ENCODE data around the gene PGLYRP1.

DNA sequence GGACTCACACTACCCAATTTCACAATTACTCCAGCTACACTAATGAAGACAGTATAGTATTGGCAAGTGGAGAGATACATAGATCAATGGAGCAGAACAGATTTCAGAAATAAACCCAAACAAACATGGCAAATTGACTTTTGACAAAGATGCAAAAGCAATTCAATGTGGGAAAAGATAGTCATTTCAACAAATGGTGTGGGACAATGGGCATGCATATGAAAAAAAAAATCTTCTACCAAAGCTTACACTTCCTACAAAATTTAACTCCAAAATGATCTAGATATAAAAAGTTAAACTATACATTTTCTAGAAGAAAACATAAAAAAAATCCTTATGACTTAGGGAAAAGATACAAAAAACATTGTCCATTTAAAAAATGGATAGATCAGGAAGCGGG lies 20.7 kb upstream of the PGLYRP1 start:
- no peak for TF ChIP-seq POLR2AphosphoS5 (IDR thresholded peaks at IDR 0.05; ENCODE audit: low read depth, low read length)
- TF ChIP-seq ZFY (CRISPR knock-in tag; IDR thresholded peaks at IDR 0.05): no peak
- TF ChIP-seq, protein P1, sequence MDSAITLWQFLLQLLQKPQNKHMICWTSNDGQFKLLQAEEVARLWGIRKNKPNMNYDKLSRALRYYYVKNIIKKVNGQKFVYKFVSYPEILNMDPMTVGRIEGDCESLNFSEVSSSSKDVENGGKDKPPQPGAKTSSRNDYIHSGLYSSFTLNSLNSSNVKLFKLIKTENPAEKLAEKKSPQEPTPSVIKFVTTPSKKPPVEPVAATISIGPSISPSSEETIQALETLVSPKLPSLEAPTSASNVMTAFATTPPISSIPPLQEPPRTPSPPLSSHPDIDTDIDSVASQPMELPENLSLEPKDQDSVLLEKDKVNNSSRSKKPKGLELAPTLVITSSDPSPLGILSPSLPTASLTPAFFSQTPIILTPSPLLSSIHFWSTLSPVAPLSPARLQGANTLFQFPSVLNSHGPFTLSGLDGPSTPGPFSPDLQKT (CRISPR knock-in tag; IDR thresholded peaks at IDR 0.05; ENCODE audit: borderline replicate concordance): no peak
- no peak for TF ChIP-seq POLR2A (IDR thresholded peaks at IDR 0.05; ENCODE audit: insufficient read depth in 1 of 2, low read depth in 2 of 2, low read length in 2 of 2)
- TF ChIP-seq ZNF292 (CRISPR knock-in tag; IDR thresholded peaks at IDR 0.05; ENCODE audit: borderline replicate concordance, low read depth): no peak
- no peak for TF ChIP-seq ZNF136 (CRISPR knock-in tag; IDR thresholded peaks at IDR 0.05; ENCODE audit: low read depth)
- TF ChIP-seq, protein P2, sequence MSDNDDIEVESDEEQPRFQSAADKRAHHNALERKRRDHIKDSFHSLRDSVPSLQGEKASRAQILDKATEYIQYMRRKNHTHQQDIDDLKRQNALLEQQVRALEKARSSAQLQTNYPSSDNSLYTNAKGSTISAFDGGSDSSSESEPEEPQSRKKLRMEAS (IDR thresholded peaks at IDR 0.05): no peak
- no peak for TF ChIP-seq HMG20B (CRISPR knock-in tag; conservative IDR thresholded peaks at IDR 0.05)
- TF ChIP-seq JUND (CRISPR knock-in tag; IDR thresholded peaks at IDR 0.05): no peak
- TF ChIP-seq, protein P3, sequence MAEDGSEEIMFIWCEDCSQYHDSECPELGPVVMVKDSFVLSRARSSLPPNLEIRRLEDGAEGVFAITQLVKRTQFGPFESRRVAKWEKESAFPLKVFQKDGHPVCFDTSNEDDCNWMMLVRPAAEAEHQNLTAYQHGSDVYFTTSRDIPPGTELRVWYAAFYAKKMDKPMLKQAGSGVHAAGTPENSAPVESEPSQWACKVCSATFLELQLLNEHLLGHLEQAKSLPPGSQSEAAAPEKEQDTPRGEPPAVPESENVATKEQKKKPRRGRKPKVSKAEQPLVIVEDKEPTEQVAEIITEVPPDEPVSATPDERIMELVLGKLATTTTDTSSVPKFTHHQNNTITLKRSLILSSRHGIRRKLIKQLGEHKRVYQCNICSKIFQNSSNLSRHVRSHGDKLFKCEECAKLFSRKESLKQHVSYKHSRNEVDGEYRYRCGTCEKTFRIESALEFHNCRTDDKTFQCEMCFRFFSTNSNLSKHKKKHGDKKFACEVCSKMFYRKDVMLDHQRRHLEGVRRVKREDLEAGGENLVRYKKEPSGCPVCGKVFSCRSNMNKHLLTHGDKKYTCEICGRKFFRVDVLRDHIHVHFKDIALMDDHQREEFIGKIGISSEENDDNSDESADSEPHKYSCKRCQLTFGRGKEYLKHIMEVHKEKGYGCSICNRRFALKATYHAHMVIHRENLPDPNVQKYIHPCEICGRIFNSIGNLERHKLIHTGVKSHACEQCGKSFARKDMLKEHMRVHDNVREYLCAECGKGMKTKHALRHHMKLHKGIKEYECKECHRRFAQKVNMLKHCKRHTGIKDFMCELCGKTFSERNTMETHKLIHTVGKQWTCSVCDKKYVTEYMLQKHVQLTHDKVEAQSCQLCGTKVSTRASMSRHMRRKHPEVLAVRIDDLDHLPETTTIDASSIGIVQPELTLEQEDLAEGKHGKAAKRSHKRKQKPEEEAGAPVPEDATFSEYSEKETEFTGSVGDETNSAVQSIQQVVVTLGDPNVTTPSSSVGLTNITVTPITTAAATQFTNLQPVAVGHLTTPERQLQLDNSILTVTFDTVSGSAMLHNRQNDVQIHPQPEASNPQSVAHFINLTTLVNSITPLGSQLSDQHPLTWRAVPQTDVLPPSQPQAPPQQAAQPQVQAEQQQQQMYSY (CRISPR knock-in tag; IDR thresholded peaks at IDR 0.05): no peak
- TF ChIP-seq, protein P4, sequence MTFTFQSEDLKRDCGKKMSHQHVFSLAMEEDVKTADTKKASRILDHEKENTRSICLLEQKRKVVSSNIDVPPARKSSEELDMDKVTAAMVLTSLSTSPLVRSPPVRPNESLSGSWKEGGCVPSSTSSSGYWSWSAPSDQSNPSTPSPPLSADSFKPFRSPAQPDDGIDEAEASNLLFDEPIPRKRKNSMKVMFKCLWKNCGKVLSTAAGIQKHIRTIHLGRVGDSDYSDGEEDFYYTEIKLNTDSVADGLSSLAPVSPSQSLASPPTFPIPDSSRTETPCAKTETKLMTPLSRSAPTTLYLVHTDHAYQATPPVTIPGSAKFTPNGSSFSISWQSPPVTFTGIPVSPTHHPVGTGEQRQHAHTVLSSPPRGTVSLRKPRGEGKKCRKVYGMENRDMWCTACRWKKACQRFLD (CRISPR knock-in tag; IDR thresholded peaks at IDR 0.05; ENCODE audit: borderline replicate concordance): no peak
- TF ChIP-seq, protein P5, sequence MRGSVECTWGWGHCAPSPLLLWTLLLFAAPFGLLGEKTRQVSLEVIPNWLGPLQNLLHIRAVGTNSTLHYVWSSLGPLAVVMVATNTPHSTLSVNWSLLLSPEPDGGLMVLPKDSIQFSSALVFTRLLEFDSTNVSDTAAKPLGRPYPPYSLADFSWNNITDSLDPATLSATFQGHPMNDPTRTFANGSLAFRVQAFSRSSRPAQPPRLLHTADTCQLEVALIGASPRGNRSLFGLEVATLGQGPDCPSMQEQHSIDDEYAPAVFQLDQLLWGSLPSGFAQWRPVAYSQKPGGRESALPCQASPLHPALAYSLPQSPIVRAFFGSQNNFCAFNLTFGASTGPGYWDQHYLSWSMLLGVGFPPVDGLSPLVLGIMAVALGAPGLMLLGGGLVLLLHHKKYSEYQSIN (CRISPR knock-in tag; IDR thresholded peaks at IDR 0.05; ENCODE audit: borderline replicate concordance): no peak

All from HepG2 (cell line).